HL-60/S4 treated with retinoic acid at 250 ng/mL for 4 days and 3 days (cell line): Measurements from ENCODE around the gene NAV2.

Experiments
- in situ Hi-C: fragments of 300-500 bp; cut with MboI; formaldehyde crosslinking; loops from 2 replicates; pipeline ENCODE4 v1.7.0; 2022; ENCODE audit warnings: low sequenced_read_pairs

The NAV2 gene

GRCh38 chr11:19715373-19715772 lies 2.7 kb downstream of the NAV2 start:
- in situ Hi-C loops: no loop called here

GRCh38 chr11:19718051-19718450 lies 5.4 kb downstream of the NAV2 start:
- in situ Hi-C loops: no loop called here

- in situ Hi-C loops: no loop called here
These were observed 6.3 kb downstream of the NAV2 start for GRCh38 chr11:19718951-19719350.

- in situ Hi-C loops: no loop called here
These were observed 7.3 kb downstream of the NAV2 start for GRCh38 chr11:19719960-19720359.

GRCh38 chr11:19721176-19721575 lies 8.5 kb downstream of the NAV2 start:
- in situ Hi-C loops: no loop called here

- in situ Hi-C loops: no loop called here
These were observed 10.1 kb downstream of the NAV2 start for GRCh38 chr11:19722702-19723101.

GRCh38 chr11:19723572-19724342 lies 11.1 kb downstream of the NAV2 start:
- in situ Hi-C loops: no loop called here

GRCh38 chr11:19724765-19725164 lies 12.1 kb downstream of the NAV2 start:
- in situ Hi-C loops: no loop called here

- in situ Hi-C loops: no loop called here
These were observed 12.9 kb downstream of the NAV2 start for GRCh38 chr11:19725379-19726079.

- in situ Hi-C loops: no loop called here
These were observed 14.6 kb downstream of the NAV2 start for GRCh38 chr11:19727246-19727645.

GRCh38 chr11:19728436-19728835 lies 15.8 kb downstream of the NAV2 start:
- in situ Hi-C loops: no loop called here

- in situ Hi-C loops: no loop called here
These were observed 16.5 kb downstream of the NAV2 start for GRCh38 chr11:19729141-19729540.

GRCh38 chr11:19730373-19730772 lies 17.7 kb downstream of the NAV2 start:
- in situ Hi-C loops: no loop called here

GRCh38 chr11:19734171-19734570 lies 21.5 kb downstream of the NAV2 start:
- in situ Hi-C loops: no loop called here

- in situ Hi-C loops: no loop called here
These were observed 22.7 kb downstream of the NAV2 start for GRCh38 chr11:19735157-19735908.

GRCh38 chr11:19735909-19736498 lies 23.4 kb downstream of the NAV2 start:
- in situ Hi-C loops: no loop called here

GRCh38 chr11:19736831-19737230 lies 24.2 kb downstream of the NAV2 start:
- in situ Hi-C loops: no loop called here

GRCh38 chr11:19737575-19737974 lies 24.9 kb downstream of the NAV2 start:
- in situ Hi-C loops: no loop called here

GRCh38 chr11:19738124-19738523 lies 25.5 kb downstream of the NAV2 start:
- in situ Hi-C loops: no loop called here

GRCh38 chr11:19739872-19740271 lies 27.2 kb downstream of the NAV2 start:
- in situ Hi-C loops: no loop called here

GRCh38 chr11:19740586-19740985 lies 27.9 kb downstream of the NAV2 start:
- in situ Hi-C loops: no loop called here
